ENCODE results near the gene ZBTB46.

DNA sequence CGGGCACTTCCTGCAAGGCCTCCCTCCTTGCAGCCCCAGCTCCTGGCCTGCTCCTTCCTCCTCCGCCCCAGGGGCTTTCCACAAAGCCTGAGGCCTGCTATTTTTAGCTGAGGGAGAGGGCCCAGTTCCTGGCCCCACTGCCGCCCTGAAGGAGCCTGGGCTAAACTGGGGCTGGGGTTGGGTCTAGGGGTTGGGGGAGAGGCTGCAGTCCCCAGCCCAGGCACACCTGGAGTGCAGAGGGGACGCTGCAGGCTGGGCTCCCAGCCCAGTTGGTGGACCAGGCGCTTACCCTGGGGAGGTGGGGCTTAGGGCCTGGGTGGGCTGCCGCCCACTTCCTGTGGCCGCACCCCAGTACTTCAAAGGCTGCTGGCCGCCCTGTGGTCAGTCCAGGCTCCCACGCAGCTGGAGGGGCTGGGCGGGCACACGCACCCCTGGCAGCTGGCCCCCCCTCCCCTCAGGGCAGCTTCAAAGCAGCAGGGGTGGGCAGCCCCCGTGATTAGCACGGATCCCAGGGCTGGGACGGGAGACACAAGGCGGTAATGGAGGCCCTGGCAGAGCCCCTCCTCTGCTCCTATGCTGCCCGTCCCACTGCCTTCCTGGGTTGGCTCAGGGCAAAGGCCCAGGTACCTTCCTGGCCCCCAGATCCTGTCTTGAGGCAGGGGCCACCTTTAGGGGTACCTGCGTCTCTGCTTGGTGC is 23.2 kb upstream of the ZBTB46 start:
- TF ChIP-seq, protein P1, sequence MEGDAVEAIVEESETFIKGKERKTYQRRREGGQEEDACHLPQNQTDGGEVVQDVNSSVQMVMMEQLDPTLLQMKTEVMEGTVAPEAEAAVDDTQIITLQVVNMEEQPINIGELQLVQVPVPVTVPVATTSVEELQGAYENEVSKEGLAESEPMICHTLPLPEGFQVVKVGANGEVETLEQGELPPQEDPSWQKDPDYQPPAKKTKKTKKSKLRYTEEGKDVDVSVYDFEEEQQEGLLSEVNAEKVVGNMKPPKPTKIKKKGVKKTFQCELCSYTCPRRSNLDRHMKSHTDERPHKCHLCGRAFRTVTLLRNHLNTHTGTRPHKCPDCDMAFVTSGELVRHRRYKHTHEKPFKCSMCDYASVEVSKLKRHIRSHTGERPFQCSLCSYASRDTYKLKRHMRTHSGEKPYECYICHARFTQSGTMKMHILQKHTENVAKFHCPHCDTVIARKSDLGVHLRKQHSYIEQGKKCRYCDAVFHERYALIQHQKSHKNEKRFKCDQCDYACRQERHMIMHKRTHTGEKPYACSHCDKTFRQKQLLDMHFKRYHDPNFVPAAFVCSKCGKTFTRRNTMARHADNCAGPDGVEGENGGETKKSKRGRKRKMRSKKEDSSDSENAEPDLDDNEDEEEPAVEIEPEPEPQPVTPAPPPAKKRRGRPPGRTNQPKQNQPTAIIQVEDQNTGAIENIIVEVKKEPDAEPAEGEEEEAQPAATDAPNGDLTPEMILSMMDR (conservative IDR thresholded peaks at IDR 0.05): no peak
- no peak for TF ChIP-seq EZH2 (IDR thresholded peaks at IDR 0.05; ENCODE audit: low read depth)
